HEK293 (cell line): Measurements from ENCODE around the gene SLC12A4.

Experiments used
- ZBTB20 ChIP-seq: fragments of 450-650 bp; formaldehyde crosslinking; IDR thresholded peaks from 2 replicates; pipeline ENCODE4 v1.5.1; 2016; ENCODE audit warnings: missing biosample characterization, missing genetic modification characterization
- ZBTB7A ChIP-seq: fragments of 450-650 bp; formaldehyde crosslinking; IDR thresholded peaks from 2 replicates; pipeline ENCODE4 v1.5.1; 2016; ENCODE audit warnings: low read depth, missing biosample characterization, missing genetic modification characterization
- ZFHX2 ChIP-seq: fragments of 450-650 bp; formaldehyde crosslinking; conservative IDR thresholded peaks from 2 replicates; pipeline ENCODE4 v1.5.1; 2016; ENCODE audit warnings: missing biosample characterization, missing genetic modification characterization
- ZNF211 ChIP-seq: fragments of 450-650 bp; formaldehyde crosslinking; IDR thresholded peaks from 2 replicates; pipeline ENCODE4 v1.5.1; 2016; ENCODE audit warnings: low read depth, missing biosample characterization, missing genetic modification characterization
- ZNF239 ChIP-seq: fragments of 450-650 bp; formaldehyde crosslinking; IDR thresholded peaks from 2 replicates; pipeline ENCODE4 v1.5.1; 2016; ENCODE audit warnings: missing biosample characterization, missing genetic modification characterization
- ZNF354C ChIP-seq: fragments of 450-650 bp; formaldehyde crosslinking; IDR thresholded peaks from 2 replicates; pipeline ENCODE4 v1.5.1; 2016; ENCODE audit warnings: missing biosample characterization, missing genetic modification characterization, low read depth, borderline replicate concordance
- ZNF416 ChIP-seq: fragments of 450-650 bp; formaldehyde crosslinking; IDR thresholded peaks from 2 replicates; pipeline ENCODE4 v1.5.1; 2016; ENCODE audit warnings: missing biosample characterization, missing genetic modification characterization
- ZNF514 ChIP-seq: fragments of 450-650 bp; formaldehyde crosslinking; IDR thresholded peaks from 2 replicates; pipeline ENCODE4 v1.5.1; 2016; ENCODE audit warnings: missing biosample characterization, missing genetic modification characterization
- ZNF529 ChIP-seq: fragments of 450-650 bp; formaldehyde crosslinking; IDR thresholded peaks from 2 replicates; pipeline ENCODE4 v1.5.1; 2017; ENCODE audit warnings: missing genetic modification characterization, missing biosample characterization; ENCODE audit not compliant: insufficient replicate concordance
- ZNF701 ChIP-seq: fragments of 450-650 bp; formaldehyde crosslinking; IDR thresholded peaks from 2 replicates; pipeline ENCODE4 v1.5.1; 2016; ENCODE audit warnings: missing biosample characterization, missing genetic modification characterization
- ZNF830 ChIP-seq: fragments of 450-650 bp; IDR thresholded peaks from 2 replicates; pipeline ENCODE4 v1.5.0; 2018; ENCODE audit warnings: missing biosample characterization, missing genetic modification characterization, low read depth, mild to moderate bottlenecking, moderate library complexity
- TF ChIP-seq, protein P1 (sequence below): fragments of 450-650 bp; IDR thresholded peaks from 2 replicates; pipeline ENCODE4 v1.5.1; 2018; ENCODE audit warnings: missing biosample characterization, mild to moderate bottlenecking, missing genetic modification characterization
- TF ChIP-seq, protein P2 (sequence below): fragments of 450-650 bp; formaldehyde crosslinking; IDR thresholded peaks from 2 replicates; pipeline ENCODE4; 2016; ENCODE audit warnings: missing biosample characterization, missing genetic modification characterization
- TF ChIP-seq, protein P3 (sequence below): fragments of 450-650 bp; formaldehyde crosslinking; IDR thresholded peaks from 2 replicates; pipeline ENCODE4 v1.5.1; 2016; ENCODE audit warnings: missing biosample characterization, missing genetic modification characterization, low read depth
- TF ChIP-seq, protein P4 (sequence below): fragments of 450-650 bp; formaldehyde crosslinking; IDR thresholded peaks from 2 replicates; pipeline ENCODE4 v1.5.1; 2016; ENCODE audit warnings: missing biosample characterization, missing genetic modification characterization
- TF ChIP-seq, protein P5 (sequence below): fragments of 450-650 bp; formaldehyde crosslinking; IDR thresholded peaks from 2 replicates; pipeline ENCODE4 v1.5.1; 2016; ENCODE audit warnings: missing biosample characterization, missing genetic modification characterization
- TF ChIP-seq, protein P6 (sequence below): fragments of 450-650 bp; formaldehyde crosslinking; IDR thresholded peaks from 2 replicates; pipeline ENCODE4 v1.5.0; 2017; ENCODE audit warnings: missing biosample characterization, missing genetic modification characterization, borderline replicate concordance
- TF ChIP-seq, protein P7 (sequence below): fragments of 450-650 bp; formaldehyde crosslinking; IDR thresholded peaks from 2 replicates; pipeline ENCODE4 v1.5.1; 2016; ENCODE audit warnings: missing biosample characterization, missing genetic modification characterization
- TF ChIP-seq, protein P8 (sequence below): fragments of 450-650 bp; formaldehyde crosslinking; IDR thresholded peaks from 2 replicates; pipeline ENCODE4 v1.5.1; 2017; ENCODE audit warnings: missing biosample characterization, missing genetic modification characterization
- TF ChIP-seq, protein P9 (sequence below): fragments of 450-650 bp; formaldehyde crosslinking; optimal IDR thresholded peaks from 2 replicates; pipeline ENCODE3; 2016; ENCODE audit warnings: missing biosample characterization, mild to moderate bottlenecking, missing genetic modification characterization

SLC12A4 gene

DNA sequence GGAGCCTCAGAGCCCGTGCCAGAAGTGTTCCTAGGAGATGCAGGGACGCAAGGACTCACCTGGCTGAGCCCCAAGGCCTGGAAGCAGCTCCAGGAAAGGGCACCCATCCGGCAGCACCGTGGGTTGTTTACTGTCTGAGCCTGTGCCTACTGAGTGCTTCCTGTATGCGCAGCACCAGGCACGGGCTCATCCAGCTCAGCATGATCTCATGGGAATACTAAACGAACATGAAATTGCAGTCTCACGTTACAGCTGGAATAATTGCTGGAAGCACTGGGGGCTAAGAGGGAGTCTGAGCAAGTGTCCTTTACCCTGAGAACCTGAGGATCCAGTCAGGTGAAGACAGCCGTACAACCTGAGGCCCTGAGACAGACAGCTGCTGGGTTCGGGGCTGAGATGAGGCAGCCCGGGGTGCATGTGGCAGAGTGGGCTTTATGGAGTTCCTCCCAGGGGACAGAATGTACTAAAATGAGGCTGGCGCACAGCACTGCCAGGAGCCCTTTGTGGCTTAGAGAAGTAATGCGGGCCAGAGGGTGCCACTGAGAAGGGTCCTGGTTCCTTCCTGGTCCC is 42.2 kb downstream of the SLC12A4 start (continued):
- TF ChIP-seq ZFHX2 (tag by site-specific recombination) = no peak
- TF ChIP-seq ZNF830 (tag by site-specific recombination) = no peak
- TF ChIP-seq, protein P1, sequence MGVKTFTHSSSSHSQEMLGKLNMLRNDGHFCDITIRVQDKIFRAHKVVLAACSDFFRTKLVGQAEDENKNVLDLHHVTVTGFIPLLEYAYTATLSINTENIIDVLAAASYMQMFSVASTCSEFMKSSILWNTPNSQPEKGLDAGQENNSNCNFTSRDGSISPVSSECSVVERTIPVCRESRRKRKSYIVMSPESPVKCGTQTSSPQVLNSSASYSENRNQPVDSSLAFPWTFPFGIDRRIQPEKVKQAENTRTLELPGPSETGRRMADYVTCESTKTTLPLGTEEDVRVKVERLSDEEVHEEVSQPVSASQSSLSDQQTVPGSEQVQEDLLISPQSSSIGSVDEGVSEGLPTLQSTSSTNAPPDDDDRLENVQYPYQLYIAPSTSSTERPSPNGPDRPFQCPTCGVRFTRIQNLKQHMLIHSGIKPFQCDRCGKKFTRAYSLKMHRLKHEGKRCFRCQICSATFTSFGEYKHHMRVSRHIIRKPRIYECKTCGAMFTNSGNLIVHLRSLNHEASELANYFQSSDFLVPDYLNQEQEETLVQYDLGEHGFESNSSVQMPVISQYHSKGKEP = no peak
- TF ChIP-seq ZBTB7A (tag by site-specific recombination) = no peak
- TF ChIP-seq, protein P2, sequence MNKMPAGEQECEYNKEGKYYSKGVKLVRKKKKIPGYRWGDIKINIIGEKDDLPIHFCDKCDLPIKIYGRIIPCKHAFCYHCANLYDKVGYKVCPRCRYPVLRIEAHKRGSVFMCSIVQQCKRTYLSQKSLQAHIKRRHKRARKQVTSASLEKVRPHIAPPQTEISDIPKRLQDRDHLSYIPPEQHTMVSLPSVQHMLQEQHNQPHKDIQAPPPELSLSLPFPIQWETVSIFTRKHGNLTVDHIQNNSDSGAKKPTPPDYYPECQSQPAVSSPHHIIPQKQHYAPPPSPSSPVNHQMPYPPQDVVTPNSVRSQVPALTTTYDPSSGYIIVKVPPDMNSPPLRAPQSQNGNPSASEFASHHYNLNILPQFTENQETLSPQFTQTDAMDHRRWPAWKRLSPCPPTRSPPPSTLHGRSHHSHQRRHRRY (tag by site-specific recombination) = no peak
- TF ChIP-seq, protein P3, sequence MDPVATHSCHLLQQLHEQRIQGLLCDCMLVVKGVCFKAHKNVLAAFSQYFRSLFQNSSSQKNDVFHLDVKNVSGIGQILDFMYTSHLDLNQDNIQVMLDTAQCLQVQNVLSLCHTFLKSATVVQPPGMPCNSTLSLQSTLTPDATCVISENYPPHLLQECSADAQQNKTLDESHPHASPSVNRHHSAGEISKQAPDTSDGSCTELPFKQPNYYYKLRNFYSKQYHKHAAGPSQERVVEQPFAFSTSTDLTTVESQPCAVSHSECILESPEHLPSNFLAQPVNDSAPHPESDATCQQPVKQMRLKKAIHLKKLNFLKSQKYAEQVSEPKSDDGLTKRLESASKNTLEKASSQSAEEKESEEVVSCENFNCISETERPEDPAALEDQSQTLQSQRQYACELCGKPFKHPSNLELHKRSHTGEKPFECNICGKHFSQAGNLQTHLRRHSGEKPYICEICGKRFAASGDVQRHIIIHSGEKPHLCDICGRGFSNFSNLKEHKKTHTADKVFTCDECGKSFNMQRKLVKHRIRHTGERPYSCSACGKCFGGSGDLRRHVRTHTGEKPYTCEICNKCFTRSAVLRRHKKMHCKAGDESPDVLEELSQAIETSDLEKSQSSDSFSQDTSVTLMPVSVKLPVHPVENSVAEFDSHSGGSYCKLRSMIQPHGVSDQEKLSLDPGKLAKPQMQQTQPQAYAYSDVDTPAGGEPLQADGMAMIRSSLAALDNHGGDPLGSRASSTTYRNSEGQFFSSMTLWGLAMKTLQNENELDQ (tag by site-specific recombination) = no peak
- no peak for TF ChIP-seq ZNF211
- TF ChIP-seq, protein P4, sequence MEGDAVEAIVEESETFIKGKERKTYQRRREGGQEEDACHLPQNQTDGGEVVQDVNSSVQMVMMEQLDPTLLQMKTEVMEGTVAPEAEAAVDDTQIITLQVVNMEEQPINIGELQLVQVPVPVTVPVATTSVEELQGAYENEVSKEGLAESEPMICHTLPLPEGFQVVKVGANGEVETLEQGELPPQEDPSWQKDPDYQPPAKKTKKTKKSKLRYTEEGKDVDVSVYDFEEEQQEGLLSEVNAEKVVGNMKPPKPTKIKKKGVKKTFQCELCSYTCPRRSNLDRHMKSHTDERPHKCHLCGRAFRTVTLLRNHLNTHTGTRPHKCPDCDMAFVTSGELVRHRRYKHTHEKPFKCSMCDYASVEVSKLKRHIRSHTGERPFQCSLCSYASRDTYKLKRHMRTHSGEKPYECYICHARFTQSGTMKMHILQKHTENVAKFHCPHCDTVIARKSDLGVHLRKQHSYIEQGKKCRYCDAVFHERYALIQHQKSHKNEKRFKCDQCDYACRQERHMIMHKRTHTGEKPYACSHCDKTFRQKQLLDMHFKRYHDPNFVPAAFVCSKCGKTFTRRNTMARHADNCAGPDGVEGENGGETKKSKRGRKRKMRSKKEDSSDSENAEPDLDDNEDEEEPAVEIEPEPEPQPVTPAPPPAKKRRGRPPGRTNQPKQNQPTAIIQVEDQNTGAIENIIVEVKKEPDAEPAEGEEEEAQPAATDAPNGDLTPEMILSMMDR (tag by site-specific recombination) = peak; percentile 43
- TF ChIP-seq ZBTB20 (tag by site-specific recombination) = peak; percentile 83
- TF ChIP-seq, protein P5, sequence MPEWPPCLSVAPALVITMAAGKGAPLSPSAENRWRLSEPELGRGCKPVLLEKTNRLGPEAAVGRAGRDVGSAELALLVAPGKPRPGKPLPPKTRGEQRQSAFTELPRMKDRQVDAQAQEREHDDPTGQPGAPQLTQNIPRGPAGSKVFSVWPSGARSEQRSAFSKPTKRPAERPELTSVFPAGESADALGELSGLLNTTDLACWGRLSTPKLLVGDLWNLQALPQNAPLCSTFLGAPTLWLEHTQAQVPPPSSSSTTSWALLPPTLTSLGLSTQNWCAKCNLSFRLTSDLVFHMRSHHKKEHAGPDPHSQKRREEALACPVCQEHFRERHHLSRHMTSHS (tag by site-specific recombination) = no peak
- TF ChIP-seq ZNF529 (tag by site-specific recombination) = no peak
- TF ChIP-seq ZNF239 = no peak
- TF ChIP-seq, protein P6, sequence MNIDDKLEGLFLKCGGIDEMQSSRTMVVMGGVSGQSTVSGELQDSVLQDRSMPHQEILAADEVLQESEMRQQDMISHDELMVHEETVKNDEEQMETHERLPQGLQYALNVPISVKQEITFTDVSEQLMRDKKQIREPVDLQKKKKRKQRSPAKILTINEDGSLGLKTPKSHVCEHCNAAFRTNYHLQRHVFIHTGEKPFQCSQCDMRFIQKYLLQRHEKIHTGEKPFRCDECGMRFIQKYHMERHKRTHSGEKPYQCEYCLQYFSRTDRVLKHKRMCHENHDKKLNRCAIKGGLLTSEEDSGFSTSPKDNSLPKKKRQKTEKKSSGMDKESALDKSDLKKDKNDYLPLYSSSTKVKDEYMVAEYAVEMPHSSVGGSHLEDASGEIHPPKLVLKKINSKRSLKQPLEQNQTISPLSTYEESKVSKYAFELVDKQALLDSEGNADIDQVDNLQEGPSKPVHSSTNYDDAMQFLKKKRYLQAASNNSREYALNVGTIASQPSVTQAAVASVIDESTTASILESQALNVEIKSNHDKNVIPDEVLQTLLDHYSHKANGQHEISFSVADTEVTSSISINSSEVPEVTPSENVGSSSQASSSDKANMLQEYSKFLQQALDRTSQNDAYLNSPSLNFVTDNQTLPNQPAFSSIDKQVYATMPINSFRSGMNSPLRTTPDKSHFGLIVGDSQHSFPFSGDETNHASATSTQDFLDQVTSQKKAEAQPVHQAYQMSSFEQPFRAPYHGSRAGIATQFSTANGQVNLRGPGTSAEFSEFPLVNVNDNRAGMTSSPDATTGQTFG = no peak
- TF ChIP-seq, protein P7, sequence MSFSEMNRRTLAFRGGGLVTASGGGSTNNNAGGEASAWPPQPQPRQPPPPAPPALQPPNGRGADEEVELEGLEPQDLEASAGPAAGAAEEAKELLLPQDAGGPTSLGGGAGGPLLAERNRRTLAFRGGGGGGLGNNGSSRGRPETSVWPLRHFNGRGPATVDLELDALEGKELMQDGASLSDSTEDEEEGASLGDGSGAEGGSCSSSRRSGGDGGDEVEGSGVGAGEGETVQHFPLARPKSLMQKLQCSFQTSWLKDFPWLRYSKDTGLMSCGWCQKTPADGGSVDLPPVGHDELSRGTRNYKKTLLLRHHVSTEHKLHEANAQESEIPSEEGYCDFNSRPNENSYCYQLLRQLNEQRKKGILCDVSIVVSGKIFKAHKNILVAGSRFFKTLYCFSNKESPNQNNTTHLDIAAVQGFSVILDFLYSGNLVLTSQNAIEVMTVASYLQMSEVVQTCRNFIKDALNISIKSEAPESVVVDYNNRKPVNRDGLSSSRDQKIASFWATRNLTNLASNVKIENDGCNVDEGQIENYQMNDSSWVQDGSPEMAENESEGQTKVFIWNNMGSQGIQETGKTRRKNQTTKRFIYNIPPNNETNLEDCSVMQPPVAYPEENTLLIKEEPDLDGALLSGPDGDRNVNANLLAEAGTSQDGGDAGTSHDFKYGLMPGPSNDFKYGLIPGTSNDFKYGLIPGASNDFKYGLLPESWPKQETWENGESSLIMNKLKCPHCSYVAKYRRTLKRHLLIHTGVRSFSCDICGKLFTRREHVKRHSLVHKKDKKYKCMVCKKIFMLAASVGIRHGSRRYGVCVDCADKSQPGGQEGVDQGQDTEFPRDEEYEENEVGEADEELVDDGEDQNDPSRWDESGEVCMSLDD (tag by site-specific recombination) = no peak
- TF ChIP-seq, protein P8, sequence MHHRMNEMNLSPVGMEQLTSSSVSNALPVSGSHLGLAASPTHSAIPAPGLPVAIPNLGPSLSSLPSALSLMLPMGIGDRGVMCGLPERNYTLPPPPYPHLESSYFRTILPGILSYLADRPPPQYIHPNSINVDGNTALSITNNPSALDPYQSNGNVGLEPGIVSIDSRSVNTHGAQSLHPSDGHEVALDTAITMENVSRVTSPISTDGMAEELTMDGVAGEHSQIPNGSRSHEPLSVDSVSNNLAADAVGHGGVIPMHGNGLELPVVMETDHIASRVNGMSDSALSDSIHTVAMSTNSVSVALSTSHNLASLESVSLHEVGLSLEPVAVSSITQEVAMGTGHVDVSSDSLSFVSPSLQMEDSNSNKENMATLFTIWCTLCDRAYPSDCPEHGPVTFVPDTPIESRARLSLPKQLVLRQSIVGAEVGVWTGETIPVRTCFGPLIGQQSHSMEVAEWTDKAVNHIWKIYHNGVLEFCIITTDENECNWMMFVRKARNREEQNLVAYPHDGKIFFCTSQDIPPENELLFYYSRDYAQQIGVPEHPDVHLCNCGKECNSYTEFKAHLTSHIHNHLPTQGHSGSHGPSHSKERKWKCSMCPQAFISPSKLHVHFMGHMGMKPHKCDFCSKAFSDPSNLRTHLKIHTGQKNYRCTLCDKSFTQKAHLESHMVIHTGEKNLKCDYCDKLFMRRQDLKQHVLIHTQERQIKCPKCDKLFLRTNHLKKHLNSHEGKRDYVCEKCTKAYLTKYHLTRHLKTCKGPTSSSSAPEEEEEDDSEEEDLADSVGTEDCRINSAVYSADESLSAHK (tag by site-specific recombination) = no peak
- TF ChIP-seq, protein P9, sequence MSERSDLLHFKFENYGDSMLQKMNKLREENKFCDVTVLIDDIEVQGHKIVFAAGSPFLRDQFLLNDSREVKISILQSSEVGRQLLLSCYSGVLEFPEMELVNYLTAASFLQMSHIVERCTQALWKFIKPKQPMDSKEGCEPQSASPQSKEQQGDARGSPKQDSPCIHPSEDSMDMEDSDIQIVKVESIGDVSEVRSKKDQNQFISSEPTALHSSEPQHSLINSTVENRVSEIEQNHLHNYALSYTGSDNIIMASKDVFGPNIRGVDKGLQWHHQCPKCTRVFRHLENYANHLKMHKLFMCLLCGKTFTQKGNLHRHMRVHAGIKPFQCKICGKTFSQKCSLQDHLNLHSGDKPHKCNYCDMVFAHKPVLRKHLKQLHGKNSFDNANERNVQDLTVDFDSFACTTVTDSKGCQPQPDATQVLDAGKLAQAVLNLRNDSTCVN (tag by site-specific recombination) = peak; percentile 26
- TF ChIP-seq ZNF354C = no peak
- TF ChIP-seq ZNF514 = no peak
- no peak for TF ChIP-seq ZNF701 (tag by site-specific recombination)
- TF ChIP-seq ZNF416 (tag by site-specific recombination) = no peak
